ENCODE measurements around the gene CCT5. TPM values are rescaled to one million over a fixed set of nuclear protein-coding genes. Genes with fewer than 3 reads are reported as not detected.

Gene CCT5
- total and polyA plus RNA-seq, 12 donors, result 81.3 to 645 (median 151) TPM

- H3K9me3 ChIP-seq (replicated peaks in 1 of 3), result peaks cover 0 to 5% (median 0%) of the 10 kb centered on the region in 3 donors
- no peaks in the 10 kb centered on the region for H3K27me3 ChIP-seq
- no peaks in the 10 kb centered on the region for H3K36me3 ChIP-seq (replicated peaks in 1 of 2)
- no peaks in the 10 kb centered on the region for H3K4me1 ChIP-seq (replicated peaks in 1 of 2)
- H3K4me3 ChIP-seq, result no peak overlapping the region
- WGBS, 4 donors, result 85 to 94% (median 88%) methylated on average over 3 of the region's 3 CpGs
- no peak overlapping the region for H3K27ac ChIP-seq
- DNase-seq, result no peak
- intact Hi-C loops (cut with DNase I), result no loop called here
- no peak for TF ChIP-seq POLR2A (IDR thresholded peaks at IDR 0.05)
- no peak for TF ChIP-seq CTCF (IDR thresholded peaks at IDR 0.05)
These were observed 47.8 kb upstream of the CCT5 start for GRCh38 chr5:10202089-10202910.

- no peaks in the 10 kb centered on the region for H3K27me3 ChIP-seq
- 97 to 100% (median 99%) methylated on average over 1 of the region's 1 CpG for WGBS, 4 donors
- no peak for TF ChIP-seq CTCF (IDR thresholded peaks at IDR 0.05)
- no peak for TF ChIP-seq POLR2A (IDR thresholded peaks at IDR 0.05)
- H3K4me1 ChIP-seq (replicated peaks in 1 of 2), result no peaks in the 10 kb centered on the region
- H3K4me3 ChIP-seq, result no peak overlapping the region
- DNase-seq, result no peak
- no peak overlapping the region for H3K27ac ChIP-seq
- intact Hi-C loops (cut with DNase I), result no loop called here
- no peaks in the 10 kb centered on the region for H3K9me3 ChIP-seq (replicated peaks in 1 of 3)
- H3K36me3 ChIP-seq (replicated peaks in 1 of 2), result no peaks in the 10 kb centered on the region
These were observed 41.1 kb upstream of the CCT5 start for GRCh38 chr5:10209004-10209403.

- H3K27ac ChIP-seq, result no peak overlapping the region
- DNase-seq, result no peak
- H3K4me3 ChIP-seq, result no peak overlapping the region
- TF ChIP-seq CTCF (IDR thresholded peaks at IDR 0.05) (no peak), POLR2A (IDR thresholded peaks at IDR 0.05) (no peak)
- H3K9me3 ChIP-seq (replicated peaks in 1 of 3), result no peaks in the 10 kb centered on the region
- WGBS, 4 donors, result 74 to 86% (median 80%) methylated on average over 5 of the region's 5 CpGs
- intact Hi-C loops (cut with DNase I), result no loop called here
- H3K4me1 ChIP-seq (replicated peaks in 1 of 2), result no peaks in the 10 kb centered on the region
- H3K27me3 ChIP-seq, result no peaks in the 10 kb centered on the region
- no peaks in the 10 kb centered on the region for H3K36me3 ChIP-seq (replicated peaks in 1 of 2)
These were observed 36.8 kb upstream of the CCT5 start for GRCh38 chr5:10213316-10213715.

GRCh38 chr5:10214041-10214440 is 36.0 kb upstream of the CCT5 start:
- no peaks in the 10 kb centered on the region for H3K36me3 ChIP-seq (replicated peaks in 1 of 2)
- H3K4me3 ChIP-seq, result no peak overlapping the region
- H3K4me1 ChIP-seq (replicated peaks in 1 of 2), result no peaks in the 10 kb centered on the region
- WGBS, 4 donors, result 84 to 96% (median 89%) methylated on average over 2 of the region's 2 CpGs
- no peak overlapping the region for H3K27ac ChIP-seq
- TF ChIP-seq POLR2A (IDR thresholded peaks at IDR 0.05), result no peak
- no peaks in the 10 kb centered on the region for H3K27me3 ChIP-seq
- intact Hi-C loops (cut with DNase I), result no loop called here
- H3K9me3 ChIP-seq (replicated peaks in 1 of 3), result no peaks in the 10 kb centered on the region
- DNase-seq, result no peak

DNA sequence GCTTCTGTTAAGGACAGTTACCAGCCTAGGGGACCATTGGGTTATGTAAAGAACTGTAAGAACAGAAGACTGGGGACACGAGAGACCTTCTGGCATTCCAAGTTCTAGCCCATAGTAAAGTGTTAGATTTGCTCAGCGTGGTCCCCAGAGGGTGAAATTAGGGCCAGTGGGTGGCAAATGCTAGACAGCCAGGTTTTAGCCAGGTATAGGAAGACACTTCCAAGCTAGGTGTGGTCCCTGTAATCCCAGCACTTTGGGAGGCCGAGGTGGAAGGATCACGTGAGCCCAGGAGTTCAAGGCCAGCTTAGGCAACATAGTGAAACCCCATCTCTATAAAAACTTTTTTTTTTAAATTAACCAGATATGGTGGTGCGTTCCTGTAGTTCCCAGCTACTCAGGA is 34.7 kb upstream of the CCT5 start:
- Histone ChIP-seq H3K4me1 (replicated peaks in 1 of 2) (no peaks in the 10 kb centered on the region), H3K4me3 (no peak overlapping the region), H3K27ac (no peak overlapping the region), H3K36me3 (replicated peaks in 1 of 2) (no peaks in the 10 kb centered on the region), H3K9me3 (replicated peaks in 1 of 3) (no peaks in the 10 kb centered on the region), H3K27me3 (no peaks in the 10 kb centered on the region)
- WGBS, 4 donors, result 76 to 82% (median 81%) methylated on average over 5 of the region's 5 CpGs
- intact Hi-C loops (cut with DNase I), result no loop called here
- TF ChIP-seq CTCF (IDR thresholded peaks at IDR 0.05) (no peak), POLR2A (IDR thresholded peaks at IDR 0.05) (no peak)
- no peak for DNase-seq

Data from adrenal gland (tissue), 12 donors.